GM12864 (cell line): ENCODE data around the gene ARHGEF4.

ENCODE experiments used
- DNase-seq: peaks from one replicate; pipeline ENCODE4 v3.0.0-alpha.2; 2011; ENCODE audit warnings: low read depth
- H3K4me3 ChIP-seq: 2 replicates; pipeline ENCODE4 v1.5.1; 2011; ENCODE audit warnings: mild to moderate bottlenecking, low read depth, low read length, control low read depth
- CTCF ChIP-seq: IDR thresholded peaks from 2 replicates; pipeline ENCODE4 v1.5.1; 2011; ENCODE audit warnings: low read depth, mild to moderate bottlenecking, moderate library complexity, low read length, control low read depth, inconsistent platforms; ENCODE audit errors: missing control alignments

Gene ARHGEF4

GRCh38 chr2:130834931-130835765 is 1.6 kb upstream of the ARHGEF4 start:
- no peak for DNase-seq
- no peak for TF ChIP-seq CTCF

GRCh38 chr2:130835766-130836015 is 1.0 kb upstream of the ARHGEF4 start:
- TF ChIP-seq CTCF: no peak
- no peak overlapping the region for H3K4me3 ChIP-seq
- no peak for DNase-seq

More at GRCh38 chr2:130834931-130835765, 1.6 kb upstream of the ARHGEF4 start:
- H3K4me3 ChIP-seq: no peak overlapping the region

DNA sequence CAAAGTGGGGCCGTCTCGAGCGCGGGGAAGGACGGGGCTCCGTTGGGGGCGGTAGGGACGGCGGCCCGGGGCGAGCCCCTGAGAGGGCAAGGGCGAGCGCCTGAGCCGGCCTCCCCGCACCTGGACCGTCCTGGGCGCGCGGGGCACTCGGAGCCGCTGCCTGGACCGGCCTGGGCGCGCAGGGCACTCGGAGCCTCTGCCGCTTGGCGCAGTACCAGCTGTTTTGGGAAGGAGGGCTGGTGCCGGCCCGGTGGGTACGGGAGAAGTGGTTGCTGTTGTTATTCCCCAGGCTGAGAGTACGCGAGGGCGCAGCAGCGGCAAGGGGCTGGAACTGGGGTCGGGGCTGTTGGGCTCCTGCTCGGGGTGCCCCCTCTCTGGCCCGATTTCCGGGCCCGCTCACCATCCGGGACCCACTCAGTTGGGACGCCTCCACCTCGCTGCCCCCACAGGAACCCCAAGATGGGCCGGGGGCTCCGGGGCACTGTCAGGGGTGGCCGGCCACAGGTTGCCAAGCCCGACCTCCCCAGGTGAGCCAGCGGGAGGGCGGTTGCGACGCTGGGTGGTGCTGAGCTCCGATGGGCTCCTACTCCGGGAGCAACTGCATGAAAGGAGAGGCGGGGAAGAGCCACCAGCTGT is 579 bp downstream of the ARHGEF4 start:
- no peak for DNase-seq
- H3K4me3 ChIP-seq: no peak overlapping the region
- TF ChIP-seq CTCF: no peak

GRCh38 chr2:130837811-130838565 is 1.3 kb downstream of the ARHGEF4 start:
- no peak for TF ChIP-seq CTCF
- no peak for DNase-seq
- no peak overlapping the region for H3K4me3 ChIP-seq

GRCh38 chr2:130839011-130839780 is 2.5 kb downstream of the ARHGEF4 start:
- DNase-seq: no peak
- TF ChIP-seq CTCF: no peak
- H3K4me3 ChIP-seq: no peak overlapping the region

DNA sequence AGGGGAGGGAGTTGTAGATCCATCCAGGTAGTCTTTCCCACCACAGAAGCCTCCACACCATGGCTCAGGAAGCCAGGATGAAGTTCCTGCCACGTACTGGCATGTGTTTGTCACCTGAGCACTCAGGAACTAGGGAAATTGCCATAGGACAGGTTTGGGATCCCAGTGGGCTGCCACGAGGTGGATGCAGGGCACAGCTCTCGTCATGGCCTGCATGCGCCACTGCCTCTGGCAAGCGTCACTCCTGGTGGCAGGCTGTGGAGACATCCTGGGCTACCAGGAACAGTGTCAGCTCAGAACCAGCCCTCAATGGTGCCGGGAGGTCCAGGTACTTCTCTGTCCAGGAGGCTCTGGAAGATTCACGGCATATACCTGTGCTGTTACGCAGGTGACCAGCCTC is 3.8 kb downstream of the ARHGEF4 start:
- TF ChIP-seq CTCF: no peak
- no peak overlapping the region for H3K4me3 ChIP-seq
- no peak for DNase-seq
